ENCODE measurements around the gene COL6A3.

The COL6A3 gene

DNA sequence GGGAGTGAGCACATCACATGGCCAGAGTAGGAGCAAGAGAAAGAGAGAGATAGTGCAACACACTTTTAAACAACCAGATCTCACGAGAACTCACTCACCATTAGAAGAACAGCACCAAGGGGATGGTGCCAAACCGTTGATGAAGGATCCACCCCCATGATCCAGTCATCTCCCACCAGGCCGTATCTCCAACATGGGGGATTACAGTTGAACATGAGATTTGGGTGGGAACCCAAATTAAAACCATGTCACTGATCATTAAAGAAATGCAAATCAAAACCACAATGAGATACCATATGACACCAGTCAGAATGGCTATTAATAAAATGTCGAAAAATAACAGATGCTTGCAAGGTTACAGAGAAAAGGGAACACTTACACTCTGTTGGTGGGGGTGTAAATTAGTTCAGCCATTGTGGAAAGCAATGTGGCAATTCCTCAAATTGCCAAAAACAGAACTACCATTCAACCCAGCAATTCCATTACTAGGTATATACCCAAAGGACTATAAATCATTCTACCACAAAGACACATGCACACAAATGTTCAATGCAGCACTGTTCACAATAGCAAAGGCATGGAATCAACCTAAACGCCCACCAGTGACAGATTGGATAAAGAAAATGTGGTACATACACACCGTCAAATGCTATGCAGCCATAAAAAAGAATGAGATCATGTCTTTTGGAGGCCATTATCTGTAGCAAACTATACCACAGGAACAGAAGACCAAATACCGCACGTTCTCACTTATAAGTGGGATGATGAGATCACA lies 137.1 kb downstream of the COL6A3 start:
- peaks cover 0 to 21% (median 6%) of the 10 kb centered on the region in 10 experiments; a peak in 13 of 20 replicates for H3K4me1 ChIP-seq
- H4K20me1 ChIP-seq = no peaks in the 10 kb centered on the region
- H3K4me2 ChIP-seq = no peak overlapping the region
- no peak overlapping the region for H3K4me3 ChIP-seq
- TF ChIP-seq Cebpa-rat (IDR thresholded peaks at IDR 0.05) = no peak
- H3K9ac ChIP-seq = no peak overlapping the region
- H3K27ac ChIP-seq = no peak overlapping the region
- no peaks in the 10 kb centered on the region for H3K27me3 ChIP-seq
- H3K9me3 ChIP-seq (replicated peaks in 1 of 11) = peaks cover 0 to 7% (median 0%) of the 10 kb centered on the region in 11 experiments; a peak in 2 of 22 replicates
- no peaks in the 10 kb centered on the region for H3K36me3 ChIP-seq

All from BLaER1 treated with 17β-estradiol and CSF1 and Interleukin-3, amounts not matched to agents 10 nM and 100 nM (cell line).